HL-60 (cell line): ENCODE measurements around the gene ATP8B3.
A peak's percentile ranks its signal among the peaks of the same experiment; 100 is the strongest.

Experiments used
- DNase-seq, 2 experiments: peaks; one replicate each; pipeline ENCODE4 v3.0.0-alpha.2; 2010 to 2020; ENCODE audit warnings: low read depth in 1 of 2, low spot score in 1 of 2
- H3K27ac ChIP-seq: fragments of 250-450 bp; sonication (Bioruptor Pico); replicated peaks from 2 replicates; pipeline ENCODE4 v1.5.1; 2020; ENCODE audit warnings: mild to moderate bottlenecking, moderate library complexity
- H3K27me3 ChIP-seq: fragments of 250-450 bp; sonication (Bioruptor Pico); 2 replicates; pipeline ENCODE4 v1.5.1; 2021; ENCODE audit warnings: mild to moderate bottlenecking, moderate library complexity; ENCODE audit not compliant: insufficient read depth, poor library complexity, severe bottlenecking
- H3K4me3 ChIP-seq: replicated peaks from 2 replicates; pipeline ENCODE4 v1.5.1; 2011; ENCODE audit warnings: mild to moderate bottlenecking, control low read depth, low read length; ENCODE audit not compliant: insufficient read depth
- GABPA ChIP-seq: IDR thresholded peaks from 2 replicates; pipeline ENCODE4 v1.6.1; 2012; ENCODE audit warnings: low read depth
- POLR2AphosphoS5 ChIP-seq: IDR thresholded peaks from 2 replicates; pipeline ENCODE4 v1.6.1; 2012; ENCODE audit warnings: low read depth
- SPI1 ChIP-seq: IDR thresholded peaks from 2 replicates; pipeline ENCODE4 v1.6.1; 2012; ENCODE audit warnings: low read depth, mild to moderate bottlenecking, borderline replicate concordance
- TF ChIP-seq, protein P1 (sequence below): IDR thresholded peaks from 2 replicates; pipeline ENCODE4 v1.6.1; 2012; ENCODE audit warnings: low read depth; ENCODE audit not compliant: insufficient replicate concordance
- TF ChIP-seq, protein P2 (sequence below): IDR thresholded peaks from one replicate; pipeline ENCODE4 v1.5.1; 2011; ENCODE audit warnings: low read length, control low read depth, inconsistent platforms; ENCODE audit not compliant: insufficient read depth

ATP8B3 gene

DNA sequence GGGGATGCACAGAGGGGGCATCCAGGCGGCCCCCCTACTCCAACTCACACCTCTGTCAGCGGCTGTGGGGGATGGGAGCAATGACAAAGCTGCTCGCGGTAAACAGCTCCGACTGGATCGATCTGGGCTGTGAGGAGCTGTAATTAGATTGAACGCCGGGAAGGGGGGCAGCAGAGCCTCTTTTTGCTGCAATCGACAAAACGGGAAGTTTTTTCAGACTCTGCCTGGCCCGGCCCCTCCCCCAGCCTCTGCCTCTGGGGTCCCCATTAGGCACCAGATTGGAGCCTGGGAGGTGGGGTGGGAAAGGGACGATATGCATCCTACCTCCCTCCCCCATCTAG is 42.5 kb downstream of the ATP8B3 start:
- H3K27me3 ChIP-seq: peaks cover 52% of the 10 kb centered on the region
- no peak overlapping the region for H3K4me3 ChIP-seq
- DNase-seq: no peak
- TF ChIP-seq, protein P1, sequence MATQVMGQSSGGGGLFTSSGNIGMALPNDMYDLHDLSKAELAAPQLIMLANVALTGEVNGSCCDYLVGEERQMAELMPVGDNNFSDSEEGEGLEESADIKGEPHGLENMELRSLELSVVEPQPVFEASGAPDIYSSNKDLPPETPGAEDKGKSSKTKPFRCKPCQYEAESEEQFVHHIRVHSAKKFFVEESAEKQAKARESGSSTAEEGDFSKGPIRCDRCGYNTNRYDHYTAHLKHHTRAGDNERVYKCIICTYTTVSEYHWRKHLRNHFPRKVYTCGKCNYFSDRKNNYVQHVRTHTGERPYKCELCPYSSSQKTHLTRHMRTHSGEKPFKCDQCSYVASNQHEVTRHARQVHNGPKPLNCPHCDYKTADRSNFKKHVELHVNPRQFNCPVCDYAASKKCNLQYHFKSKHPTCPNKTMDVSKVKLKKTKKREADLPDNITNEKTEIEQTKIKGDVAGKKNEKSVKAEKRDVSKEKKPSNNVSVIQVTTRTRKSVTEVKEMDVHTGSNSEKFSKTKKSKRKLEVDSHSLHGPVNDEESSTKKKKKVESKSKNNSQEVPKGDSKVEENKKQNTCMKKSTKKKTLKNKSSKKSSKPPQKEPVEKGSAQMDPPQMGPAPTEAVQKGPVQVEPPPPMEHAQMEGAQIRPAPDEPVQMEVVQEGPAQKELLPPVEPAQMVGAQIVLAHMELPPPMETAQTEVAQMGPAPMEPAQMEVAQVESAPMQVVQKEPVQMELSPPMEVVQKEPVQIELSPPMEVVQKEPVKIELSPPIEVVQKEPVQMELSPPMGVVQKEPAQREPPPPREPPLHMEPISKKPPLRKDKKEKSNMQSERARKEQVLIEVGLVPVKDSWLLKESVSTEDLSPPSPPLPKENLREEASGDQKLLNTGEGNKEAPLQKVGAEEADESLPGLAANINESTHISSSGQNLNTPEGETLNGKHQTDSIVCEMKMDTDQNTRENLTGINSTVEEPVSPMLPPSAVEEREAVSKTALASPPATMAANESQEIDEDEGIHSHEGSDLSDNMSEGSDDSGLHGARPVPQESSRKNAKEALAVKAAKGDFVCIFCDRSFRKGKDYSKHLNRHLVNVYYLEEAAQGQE: no peak
- TF ChIP-seq, protein P2, sequence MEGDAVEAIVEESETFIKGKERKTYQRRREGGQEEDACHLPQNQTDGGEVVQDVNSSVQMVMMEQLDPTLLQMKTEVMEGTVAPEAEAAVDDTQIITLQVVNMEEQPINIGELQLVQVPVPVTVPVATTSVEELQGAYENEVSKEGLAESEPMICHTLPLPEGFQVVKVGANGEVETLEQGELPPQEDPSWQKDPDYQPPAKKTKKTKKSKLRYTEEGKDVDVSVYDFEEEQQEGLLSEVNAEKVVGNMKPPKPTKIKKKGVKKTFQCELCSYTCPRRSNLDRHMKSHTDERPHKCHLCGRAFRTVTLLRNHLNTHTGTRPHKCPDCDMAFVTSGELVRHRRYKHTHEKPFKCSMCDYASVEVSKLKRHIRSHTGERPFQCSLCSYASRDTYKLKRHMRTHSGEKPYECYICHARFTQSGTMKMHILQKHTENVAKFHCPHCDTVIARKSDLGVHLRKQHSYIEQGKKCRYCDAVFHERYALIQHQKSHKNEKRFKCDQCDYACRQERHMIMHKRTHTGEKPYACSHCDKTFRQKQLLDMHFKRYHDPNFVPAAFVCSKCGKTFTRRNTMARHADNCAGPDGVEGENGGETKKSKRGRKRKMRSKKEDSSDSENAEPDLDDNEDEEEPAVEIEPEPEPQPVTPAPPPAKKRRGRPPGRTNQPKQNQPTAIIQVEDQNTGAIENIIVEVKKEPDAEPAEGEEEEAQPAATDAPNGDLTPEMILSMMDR: no peak
- TF ChIP-seq GABPA: no peak
- no peak for TF ChIP-seq POLR2AphosphoS5
- no peak for TF ChIP-seq SPI1
- no peak overlapping the region for H3K27ac ChIP-seq

DNA sequence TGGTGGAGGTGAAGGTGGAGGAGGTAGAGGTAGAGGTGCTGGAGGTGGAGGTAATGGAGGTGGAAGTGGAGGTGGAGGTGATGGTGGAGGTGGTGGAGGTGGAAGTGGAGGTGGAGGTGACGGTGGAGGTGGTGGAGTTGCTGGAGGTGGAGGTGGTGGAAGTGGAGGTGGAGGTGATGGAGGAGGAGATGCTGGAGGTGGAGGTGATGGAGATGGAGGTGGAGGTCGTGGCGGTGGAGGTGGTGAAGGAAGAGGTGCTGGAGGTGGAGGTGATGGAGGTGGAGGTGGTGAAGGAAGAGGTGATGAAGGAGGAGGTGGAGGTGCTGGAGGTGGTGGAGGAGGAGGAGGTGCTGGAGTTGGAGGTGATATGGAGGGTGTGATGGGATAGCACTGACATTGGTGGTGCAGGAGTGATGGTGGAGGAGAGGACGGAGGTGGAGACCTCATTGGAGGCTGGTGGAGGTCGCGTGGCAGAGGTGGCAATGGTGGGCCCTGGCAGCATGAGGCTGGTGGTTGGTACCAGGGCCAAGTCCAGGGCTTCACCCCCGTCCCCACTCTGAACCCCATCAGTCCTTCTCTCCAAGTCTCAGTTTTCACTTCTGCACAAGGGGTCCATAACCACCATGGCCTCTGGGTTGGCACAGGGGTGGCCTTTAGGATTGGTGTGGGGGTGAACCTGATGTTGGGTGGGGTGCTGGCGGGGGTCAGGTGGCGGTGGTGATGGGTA is 43.0 kb downstream of the ATP8B3 start:
- DNase-seq: no peak
- TF ChIP-seq, protein P2: no peak
- no peak for TF ChIP-seq SPI1
- TF ChIP-seq GABPA: no peak
- peaks cover 56% of the 10 kb centered on the region for H3K27me3 ChIP-seq
- H3K27ac ChIP-seq: no peak overlapping the region
- no peak overlapping the region for H3K4me3 ChIP-seq

DNA sequence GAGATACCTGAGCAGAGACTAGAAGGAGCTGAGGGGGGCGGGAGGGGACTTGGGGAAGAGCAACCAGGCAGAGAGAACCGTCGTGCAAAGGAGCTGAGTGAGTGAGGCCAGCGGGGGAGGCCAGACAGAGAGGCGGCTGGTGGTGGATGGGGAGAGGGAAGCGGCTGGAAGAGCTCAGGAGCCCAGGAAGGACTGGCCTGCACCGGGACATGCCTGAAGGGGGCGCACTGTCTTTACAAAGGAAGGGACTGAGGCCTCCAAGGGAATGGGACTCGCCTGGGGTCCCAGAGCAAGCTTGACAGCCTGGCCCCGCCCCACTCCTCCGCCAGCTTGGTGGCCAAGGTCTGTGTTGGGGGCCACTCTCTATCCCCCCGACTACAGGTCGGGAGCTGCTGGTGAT is 43.8 kb downstream of the ATP8B3 start:
- DNase-seq: peak in 1 of 2 experiments; percentile 18
- no peak overlapping the region for H3K27ac ChIP-seq
- TF ChIP-seq, protein P2: no peak
- TF ChIP-seq, protein P1: no peak
- peaks cover 58% of the 10 kb centered on the region for H3K27me3 ChIP-seq
- H3K4me3 ChIP-seq: no peak overlapping the region

DNA sequence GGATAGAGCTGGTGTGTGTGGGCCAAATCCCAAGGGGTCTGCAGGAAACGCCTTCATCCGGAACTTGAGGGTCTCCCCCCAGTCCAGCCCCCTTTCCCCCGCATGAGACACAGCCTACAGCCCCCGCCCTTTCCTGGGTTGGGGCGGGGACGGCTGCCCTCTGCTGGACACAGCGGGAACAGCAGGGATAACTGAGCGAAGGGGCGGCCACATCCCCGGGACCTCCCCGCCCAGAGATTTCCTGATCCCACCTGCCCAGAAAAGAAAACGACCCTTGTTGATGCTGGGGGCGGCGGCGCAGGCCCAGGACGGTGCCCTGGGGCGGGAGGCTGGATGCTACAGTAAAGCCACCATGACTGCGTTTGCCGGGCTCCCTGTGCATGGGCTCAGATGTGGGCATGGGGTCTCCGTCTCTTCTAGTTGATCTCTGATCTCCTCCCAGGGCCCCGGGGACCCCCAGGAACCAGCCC is 44.6 kb downstream of the ATP8B3 start:
- peak in 1 of 2 experiments; percentile 19 for DNase-seq
- TF ChIP-seq, protein P1: no peak
- no peak for TF ChIP-seq GABPA
- TF ChIP-seq POLR2AphosphoS5: no peak
- TF ChIP-seq SPI1: no peak
- TF ChIP-seq, protein P2: peak; percentile 76
- Histone ChIP-seq H3K4me3 (no peak overlapping the region), H3K27me3 (peaks cover 61% of the 10 kb centered on the region), H3K27ac (no peak overlapping the region)
